Bone marrow (tissue), 2 donors: ENCODE data around the gene TMEM121B.

ENCODE experiments used
- DNase-seq, 2 donors: peaks; one replicate each; lab custom pipeline; 2025; lab: John Stamatoyannopoulos, UW

The TMEM121B gene

DNA sequence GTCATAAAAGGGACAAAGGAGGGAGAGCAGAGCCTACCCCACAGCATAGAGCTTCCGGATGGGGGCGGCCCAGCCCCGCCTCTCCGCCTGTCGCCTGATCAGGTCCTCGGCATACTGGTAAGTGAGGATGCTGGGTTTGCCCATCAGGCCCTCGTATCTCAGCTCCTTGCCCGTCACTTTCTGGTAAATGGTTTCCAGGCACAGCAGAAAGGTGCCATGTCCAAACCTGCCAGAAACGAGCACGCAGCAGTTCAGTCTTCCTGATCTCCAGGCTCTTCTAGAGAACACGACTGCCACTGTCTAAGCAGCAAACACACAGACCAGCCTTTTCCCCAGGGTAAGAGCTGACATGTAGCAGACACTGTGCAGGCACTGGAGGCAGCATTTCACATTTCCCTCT is 17.4 kb upstream of the TMEM121B start:
- DNase-seq: no peak

DNA sequence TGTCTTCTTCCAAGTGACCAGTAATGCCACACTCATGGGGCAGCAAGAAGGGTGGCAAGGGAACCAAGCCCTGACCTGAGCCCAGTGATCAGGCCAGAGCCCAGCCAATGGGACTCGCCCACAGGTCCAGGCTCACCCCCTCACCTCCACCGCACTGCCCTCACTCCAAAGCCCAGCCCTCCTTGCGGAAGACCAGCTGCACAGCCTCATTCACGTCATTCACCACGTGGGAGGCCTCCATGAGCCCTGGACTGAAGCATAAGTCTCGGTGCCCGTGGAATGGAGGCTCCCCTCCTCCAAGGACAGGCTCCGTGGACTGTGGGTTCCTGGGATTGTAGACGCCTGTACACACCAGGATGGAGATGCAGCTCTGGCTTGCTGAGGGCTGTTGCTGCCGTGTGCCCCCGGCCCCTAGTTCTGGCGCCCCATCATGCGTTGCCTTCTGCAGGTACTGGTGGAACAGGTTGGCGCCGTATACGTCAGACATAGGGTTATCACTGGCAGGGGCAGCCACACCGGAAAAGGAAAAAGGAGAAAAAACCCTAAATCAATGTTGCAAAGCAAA is 16.8 kb upstream of the TMEM121B start:
- no peak for DNase-seq

DNA sequence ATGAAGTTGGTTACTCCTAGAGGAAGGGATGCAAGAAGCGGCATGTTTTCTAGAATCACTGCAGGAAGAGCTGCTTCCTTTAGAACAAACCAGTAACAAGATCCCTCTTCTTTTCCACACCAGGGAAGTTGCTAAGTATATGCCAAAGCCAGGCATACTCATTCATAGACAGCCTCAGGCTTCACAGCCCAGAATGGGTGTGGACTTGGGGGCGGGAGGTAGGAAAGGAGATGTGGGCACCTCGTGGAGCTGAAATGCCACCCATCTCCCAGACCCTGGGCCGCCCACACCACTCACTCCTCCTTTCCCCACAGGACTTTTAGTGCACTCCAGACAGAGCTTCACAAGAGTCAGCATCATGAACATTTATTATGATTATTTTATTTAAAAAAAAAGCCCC is 16.0 kb upstream of the TMEM121B start:
- no peak for DNase-seq

DNA sequence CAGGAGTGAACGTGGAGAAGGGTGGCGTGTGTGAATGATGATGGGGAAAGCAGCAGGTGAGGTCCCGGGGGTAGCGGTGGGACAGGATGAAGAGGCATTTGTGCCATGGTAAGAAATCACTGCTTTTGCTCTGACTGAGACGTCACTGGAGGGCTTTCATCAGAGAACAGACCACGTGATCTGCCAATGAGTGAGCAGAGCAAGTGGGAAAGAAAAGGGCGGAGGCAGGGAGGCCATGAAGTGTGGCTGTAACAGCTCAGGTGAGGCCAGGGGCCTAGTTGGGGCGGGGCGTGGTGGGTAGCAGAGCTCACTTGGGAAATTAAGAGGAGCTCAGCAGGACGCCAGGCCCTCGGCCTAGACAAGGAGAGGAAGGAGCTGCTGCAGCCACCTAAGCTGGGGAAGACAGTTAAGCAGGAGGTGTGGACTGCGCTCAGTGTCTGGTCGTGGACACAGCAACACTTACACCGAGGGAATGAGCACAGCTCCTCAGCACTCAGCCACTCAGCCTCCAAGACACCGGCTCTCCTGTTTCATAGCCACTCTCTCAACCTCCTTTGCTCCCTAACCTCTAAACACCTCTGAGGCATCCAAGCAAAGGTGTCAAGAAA is 14.1 kb upstream of the TMEM121B start:
- DNase-seq: no peak

DNA sequence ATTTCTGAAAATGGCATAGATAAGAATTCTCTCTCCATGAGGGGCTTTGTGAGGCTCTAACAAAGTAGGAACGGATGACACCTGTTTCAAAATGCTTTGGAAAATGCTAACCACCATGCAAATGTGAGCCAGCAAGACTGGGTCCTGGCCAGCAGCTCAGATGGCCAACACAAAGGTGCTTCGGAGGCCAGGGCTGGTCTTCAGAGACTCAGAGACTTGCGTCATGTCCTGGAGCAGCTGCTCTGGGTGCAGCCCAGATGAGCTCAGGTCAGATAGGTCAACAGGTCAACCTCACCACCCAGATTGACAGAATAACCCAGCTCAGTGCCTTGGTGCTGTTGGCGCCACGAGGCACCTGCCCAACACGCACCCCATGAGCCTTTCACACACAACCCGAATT is 12.0 kb upstream of the TMEM121B start:
- no peak for DNase-seq

DNA sequence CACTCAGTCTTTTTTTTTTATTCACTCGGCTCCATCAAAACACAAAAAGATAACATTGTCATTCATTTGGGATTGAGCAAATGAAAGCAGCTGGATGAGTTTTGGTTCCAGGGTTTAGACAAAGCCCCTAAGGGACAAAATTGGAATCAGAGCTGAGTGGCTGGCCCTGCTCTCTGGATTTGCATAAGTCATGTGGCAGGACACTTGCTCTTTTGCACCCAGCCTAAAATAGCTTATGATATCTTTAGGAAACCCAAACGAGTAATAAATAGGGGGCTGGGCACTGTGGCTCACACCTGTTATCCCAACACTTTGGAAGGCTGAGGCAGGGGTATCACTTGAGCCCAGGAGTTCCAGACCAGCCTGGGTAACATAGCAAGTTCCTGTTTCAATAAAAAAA is 11.0 kb upstream of the TMEM121B start:
- DNase-seq: no peak

DNA sequence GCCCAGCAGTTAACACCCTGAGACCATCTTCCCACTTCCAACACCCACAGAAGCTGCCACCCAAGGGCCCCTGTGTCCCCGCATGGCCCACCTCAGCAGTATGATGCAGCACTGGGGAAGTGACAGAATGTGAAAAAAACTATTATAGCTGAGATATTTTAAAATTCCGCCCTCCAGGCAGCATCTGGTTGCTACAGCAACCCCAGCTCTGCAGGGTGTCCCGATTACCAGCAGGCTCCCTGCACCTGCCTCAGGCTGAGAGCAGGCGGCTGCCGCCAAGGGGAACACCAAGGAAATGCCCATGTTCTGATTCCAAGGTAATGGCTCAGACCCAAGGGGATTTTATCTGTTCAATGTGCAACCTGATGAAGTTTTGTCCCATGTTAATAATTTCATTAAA is 10.5 kb upstream of the TMEM121B start:
- DNase-seq: no peak

DNA sequence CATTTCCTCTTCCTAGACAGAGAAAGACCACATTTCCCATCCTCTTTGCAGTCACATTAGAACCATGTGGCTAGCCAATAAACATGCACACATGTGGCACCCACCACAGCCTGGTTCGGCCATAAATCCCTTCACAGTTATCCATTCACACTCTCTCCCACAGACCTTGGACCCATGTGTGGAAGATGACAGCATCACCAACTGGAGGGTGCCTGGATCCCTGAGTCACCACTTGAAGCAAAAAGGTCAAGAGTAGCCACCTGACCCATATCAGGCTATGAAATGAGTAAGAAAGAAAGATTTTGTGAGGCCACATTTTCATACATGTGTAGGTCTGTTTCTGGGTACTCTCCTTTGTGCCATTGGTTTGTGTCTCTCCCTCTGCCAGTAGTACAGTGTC is 9.0 kb upstream of the TMEM121B start:
- no peak for DNase-seq

DNA sequence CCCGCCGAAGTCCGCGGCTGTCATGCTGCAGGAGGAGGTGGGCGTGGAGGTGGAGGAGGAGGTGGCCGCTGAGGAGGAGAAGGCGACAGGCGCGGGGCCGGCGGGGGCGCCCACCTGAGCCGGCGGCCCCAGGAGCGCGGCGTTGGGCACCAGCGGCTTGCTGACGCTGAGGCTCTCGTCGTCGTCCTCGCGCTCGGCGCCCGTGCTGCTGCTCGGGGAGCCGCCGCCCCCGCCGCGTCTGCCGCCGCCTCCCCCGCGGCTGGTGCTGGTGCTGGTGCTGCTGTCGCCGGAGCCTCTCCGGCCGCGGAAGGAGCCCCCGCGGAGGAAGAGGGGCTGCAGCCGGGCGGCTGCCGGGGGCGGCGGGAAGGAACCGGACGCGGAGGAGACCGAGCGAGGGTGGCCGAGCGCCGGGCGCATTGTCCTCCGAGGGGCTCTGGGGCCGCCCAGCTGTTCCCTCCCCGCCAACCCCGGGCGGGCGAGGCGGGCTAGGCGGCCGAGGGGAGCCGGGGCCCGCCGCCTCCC is 388 bp downstream of the TMEM121B start:
- DNase-seq: no peak

DNA sequence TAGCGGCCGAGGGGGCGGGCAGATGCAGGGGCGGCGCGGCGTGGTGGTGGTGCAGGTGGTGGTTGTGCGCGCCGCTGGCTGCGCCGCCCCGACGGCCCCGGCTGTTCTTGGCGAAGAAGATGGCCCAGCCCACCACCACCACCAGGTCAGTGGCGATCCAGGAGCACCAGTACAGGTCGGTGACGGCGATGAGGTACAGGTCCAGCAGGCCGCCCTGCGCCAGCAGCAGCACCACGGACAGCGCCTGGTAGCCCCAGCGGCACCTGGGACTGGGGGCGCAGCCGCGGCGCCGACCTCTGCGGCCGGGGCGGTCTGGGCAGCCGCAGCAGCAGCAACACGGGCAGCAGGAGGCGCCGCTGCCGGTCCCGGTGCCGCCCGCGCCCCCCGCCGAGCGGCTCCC is 879 bp downstream of the TMEM121B start:
- no peak for DNase-seq

DNA sequence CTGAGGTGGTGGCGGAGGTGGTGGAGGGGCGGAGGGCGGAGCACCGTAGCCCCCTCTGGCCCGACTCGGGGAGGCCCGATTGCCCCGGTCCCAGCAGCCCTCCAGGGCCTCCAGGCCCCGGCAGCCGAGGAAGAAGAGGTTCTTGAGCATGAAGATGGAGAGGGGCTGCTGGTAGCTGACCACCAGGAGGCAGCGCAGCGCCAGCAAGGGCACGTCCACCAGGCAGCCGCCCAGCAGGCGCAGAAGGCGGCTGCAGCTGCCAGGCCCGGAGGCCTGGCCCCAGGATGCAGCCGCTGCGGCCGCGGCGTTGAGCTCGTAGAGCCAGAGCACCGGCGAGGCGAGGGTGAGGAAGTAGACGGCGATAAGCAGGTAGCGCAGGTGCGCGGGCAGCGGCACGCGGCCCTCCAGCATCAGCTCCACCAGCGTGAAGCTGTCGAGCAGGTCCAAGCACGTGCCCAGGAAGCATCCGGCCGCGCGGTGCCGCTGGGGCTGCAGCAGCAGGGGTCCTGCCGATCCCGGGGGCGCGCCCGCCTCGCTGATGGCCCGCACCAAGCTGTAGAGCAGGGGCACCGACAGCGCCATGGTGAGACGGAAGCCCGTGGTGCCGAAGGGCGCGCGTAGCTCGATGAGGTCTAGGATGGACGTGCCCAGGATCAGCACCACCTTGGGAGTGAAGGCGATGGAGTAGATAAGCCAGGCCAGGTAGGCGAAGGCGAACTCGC is 1.5 kb downstream of the TMEM121B start:
- no peak for DNase-seq

DNA sequence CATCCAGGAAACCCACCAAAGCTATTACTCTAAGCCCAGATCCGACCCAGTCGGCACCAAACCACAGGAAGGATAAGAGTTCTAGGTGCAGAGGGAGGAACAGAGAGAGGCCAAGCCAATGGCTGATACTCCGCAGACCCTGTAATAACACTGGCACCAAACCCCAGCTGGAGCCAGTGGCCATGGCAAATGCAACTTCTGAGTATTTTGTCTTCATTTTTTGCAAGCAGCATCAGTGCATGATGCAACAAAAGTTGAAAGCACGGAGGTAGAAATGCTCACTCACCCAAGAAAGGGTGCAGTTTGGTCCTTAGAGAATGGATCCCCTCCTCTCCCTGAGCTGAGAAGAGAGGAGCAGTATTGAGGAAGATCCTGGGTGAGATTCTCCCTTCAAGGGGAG is 2.8 kb downstream of the TMEM121B start:
- no peak for DNase-seq

DNA sequence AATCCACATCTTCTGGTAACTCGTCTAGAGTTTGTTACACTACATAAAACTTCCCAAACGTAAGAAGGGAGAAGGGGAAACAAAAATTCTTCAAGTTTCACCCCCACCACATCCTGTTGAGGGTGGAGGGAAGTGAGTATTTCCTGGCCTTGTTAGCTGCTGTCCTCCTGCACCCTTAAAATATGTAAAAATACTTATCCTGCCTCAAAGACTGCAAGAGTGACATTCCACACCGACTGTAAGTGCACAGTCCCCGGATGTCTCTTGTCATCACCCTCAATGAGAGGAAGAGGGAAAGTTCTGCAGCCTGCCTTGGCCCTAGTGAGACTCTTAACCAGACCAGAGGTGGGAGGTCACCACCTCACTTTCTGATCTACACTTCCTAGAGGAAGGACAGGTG is 3.3 kb downstream of the TMEM121B start:
- DNase-seq: no peak

DNA sequence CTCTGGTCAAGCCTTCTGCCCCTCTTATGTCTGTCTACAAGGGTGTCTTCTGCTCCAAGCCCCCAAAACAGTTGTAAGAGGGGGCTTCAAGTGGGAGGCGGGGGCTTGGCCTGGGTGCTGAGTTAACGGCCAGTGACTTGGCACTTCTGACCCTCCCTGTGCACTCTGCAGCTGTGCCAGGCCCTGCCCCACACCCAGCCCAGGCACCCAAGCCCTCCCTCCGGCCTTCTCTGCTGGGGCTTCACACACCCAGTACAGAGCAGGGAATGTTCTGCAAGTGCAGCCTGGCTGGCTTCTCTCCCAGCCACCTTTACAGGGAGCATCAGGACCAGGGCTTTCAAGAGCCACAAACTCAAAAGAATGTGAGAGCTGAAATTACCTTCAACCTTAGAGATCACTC is 3.8 kb downstream of the TMEM121B start:
- DNase-seq: no peak

DNA sequence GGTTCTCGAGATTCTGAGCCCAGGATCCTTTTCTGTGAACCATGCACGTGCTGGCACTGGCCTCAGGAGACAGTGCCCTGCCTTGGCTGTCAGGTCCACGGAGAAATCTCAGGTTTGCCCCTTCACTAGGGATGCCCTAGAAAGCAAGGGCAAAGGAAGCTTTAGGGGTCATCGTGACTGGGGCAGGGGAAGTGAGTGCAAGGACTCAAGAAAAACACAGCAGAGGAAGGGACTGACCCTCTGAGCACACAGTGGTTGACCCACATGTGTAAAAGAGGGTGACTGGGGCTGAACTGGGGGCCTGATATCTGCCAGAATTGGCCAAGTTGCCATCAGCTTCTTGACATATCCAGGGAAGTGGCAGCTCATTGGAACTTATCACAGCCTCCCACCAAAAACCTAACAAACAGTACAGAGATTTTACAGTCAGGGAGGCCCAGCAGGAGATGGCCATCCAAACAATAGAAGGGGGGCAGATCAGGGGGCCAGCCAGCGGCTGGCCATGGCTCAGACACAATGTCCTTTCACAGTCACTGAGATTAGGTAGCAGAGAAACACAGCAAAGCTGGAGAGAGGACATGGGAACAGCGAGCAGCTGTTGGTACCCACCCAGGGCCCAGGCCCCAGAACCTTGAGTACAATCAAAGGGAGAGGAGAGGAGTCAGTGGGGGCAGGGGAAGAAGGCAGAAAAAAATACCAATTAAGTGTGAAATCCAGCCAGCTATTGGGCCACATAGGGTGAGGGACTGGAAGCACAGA is 4.4 kb downstream of the TMEM121B start:
- no peak for DNase-seq

DNA sequence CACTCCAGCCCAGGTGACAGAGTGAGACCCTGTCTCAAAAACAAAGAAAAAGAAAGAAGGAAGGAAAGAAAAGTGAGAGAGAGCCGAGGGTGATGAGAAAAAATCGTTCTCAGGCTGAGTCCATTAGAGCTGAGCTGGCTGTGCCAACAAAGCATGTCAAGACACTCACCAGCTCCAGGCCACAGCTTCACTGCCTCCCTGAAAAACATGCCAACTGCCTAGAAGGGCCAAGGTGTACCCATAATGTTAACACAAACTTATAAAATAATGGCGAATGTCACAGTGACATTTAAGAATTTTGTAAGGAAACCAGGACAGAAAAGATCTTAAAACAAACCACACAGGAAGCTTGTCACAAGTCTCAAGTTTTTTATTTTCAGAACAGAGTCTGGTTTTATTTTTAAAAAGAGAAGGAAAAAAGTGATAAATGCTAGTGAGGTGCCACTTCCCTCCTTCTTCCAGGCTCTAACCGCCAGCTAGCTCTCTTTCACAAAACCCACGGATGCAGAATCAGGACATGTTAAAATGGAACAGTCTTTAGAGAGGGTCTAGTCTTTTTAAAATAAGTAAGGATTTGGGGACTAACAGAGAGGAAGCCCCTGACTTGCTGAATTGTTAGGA is 5.1 kb downstream of the TMEM121B start:
- peak in 1 of 2 donors; percentile 25 for DNase-seq

DNA sequence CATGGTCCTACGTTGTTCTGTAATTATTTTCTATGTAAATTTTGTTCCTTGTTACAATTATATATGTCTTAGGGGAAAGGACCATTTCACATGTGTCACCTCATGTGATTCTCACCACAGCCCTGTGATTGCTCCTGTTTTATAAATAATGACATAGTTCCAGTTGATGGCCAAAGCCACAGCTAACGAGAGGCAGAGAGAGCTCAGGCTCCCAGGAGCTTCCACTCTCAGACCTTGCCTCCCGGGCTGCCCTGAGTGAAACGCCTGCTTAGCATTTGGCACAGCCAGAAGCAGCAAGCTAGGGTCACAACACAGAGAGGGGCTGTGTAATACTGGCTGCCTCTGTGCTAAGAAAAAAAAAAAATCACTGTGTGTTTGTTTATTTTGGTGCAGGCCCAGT is 5.9 kb downstream of the TMEM121B start:
- DNase-seq: no peak

DNA sequence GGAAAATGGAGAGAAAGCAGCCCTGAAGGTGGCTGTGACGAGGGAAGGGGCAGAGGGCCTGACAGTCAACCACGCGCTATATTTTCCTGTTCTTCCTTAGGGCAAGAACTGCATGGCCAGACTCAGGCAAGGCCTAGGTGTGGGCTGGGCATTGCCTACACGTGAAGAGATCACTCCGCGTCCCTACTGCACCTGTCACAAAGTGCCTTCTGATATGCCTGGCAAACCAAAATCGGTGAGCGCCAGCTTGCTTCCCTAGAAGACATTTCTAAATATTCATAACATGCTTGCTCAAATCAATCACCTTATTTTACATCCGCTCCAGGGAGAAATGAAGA is 6.3 kb downstream of the TMEM121B start:
- DNase-seq: no peak

DNA sequence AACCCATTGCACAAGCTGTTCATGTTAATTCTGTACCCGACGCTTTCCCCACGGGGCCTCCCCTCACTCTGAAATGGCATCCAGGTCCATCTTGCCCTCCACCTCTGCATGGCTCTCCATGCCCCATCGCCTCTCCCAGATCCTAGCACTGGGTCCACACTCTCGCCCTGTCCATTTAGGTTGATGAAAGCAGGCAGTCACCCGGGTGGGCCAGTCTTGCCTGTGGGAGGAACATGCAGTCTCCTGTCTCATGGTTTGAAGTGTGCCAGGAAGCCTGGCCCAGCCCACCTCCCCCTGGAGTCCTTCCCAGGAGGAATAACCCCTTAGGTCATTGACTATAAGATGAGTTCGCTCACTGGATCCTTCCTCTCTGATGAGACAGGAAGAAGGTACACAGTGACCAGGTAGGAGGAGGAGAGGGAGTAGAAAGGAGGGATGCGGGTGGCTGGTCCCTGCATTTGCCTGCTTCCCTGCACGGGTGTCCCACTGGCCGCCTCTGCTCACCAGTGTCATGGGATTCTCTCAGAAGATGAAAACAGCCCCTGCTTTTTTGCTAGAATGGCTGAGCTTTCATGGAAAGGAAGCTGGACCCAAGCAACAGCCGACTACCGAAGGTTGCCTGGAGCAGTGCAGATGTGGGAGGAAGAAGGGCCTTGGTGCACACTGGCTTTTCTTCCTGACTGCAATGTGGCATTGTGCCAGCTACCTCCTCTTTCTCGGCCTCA is 6.8 kb downstream of the TMEM121B start:
- no peak for DNase-seq

DNA sequence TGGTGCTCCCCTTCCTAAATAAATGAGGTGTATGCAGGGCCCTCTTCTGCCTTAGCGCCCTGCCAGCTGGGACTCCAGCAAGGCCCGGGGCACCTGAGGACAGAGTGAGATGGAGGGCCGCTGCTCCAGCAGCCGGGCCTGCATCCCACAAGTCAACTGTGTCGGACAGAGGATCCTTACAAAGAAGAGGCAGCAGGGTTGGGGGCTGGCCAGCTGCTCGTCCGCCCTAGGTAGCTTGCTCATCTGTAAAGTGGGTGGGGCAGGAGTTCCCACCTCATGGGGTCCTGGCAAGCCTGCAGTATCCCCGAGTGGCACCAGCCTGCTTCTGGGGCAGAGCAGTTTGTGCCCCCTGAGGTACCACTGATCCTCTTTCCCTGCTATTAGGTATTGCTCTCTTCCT is 7.6 kb downstream of the TMEM121B start:
- DNase-seq: no peak

DNA sequence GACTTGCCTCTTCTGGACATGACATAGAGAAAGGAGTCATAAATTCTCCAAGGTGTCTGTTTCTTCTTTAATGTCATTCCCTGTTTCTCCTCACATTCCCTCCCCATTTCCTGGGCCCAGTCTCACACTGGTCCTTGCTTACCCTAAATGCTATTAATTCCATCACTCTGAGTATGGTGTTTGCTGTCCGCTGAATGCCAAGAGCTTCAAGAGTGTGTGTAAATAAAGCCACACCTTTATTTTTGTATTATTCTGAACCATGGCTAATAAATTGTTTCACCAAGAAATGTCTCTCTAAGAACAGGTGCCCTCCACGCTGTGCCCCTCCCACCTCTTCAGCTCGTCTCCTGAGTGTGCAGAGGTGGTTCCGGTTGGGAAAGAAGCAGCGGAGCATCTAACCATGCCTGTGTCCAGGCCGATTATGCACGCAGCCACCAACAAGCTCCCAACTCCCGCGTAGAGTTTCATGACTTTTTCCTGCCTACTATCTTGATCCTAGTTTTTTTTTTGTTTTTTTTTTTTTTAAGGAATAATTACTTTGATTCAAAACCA is 8.6 kb downstream of the TMEM121B start:
- no peak for DNase-seq
